Measurements from ENCODE around the gene PANK1.
"Not testable (repeated sequence)": the region's sequence is repeated elsewhere in the genome, so short reads cannot be mapped to it uniquely, and the experiment has no call there.

Gene PANK1

GRCh38 chr10:89566095-89566950, 78.7 kb downstream of the PANK1 start:
- DNase-seq, result no peak

GRCh38 chr10:89565180-89565579, 79.9 kb downstream of the PANK1 start:
- no peak for DNase-seq

- peak; percentile 22 for DNase-seq
Observed at GRCh38 chr10:89563861-89564478, 81.1 kb downstream of the PANK1 start.

- DNase-seq, result no peak
Observed at GRCh38 chr10:89563311-89563710, 81.7 kb downstream of the PANK1 start.

GRCh38 chr10:89556600-89556999, 88.4 kb downstream of the PANK1 start:
- no peak for DNase-seq

GRCh38 chr10:89555688-89556445, 89.2 kb downstream of the PANK1 start:
- no peak for DNase-seq

- DNase-seq, result no peak
Observed at GRCh38 chr10:89554433-89554832, 90.6 kb downstream of the PANK1 start.

- no peak for DNase-seq
Observed at GRCh38 chr10:89553064-89553734, 91.8 kb downstream of the PANK1 start.

GRCh38 chr10:89552213-89552612, 92.8 kb downstream of the PANK1 start:
- no peak for DNase-seq

GRCh38 chr10:89550509-89550908, 94.5 kb downstream of the PANK1 start:
- DNase-seq, result no peak

- DNase-seq, result no peak
Observed at GRCh38 chr10:89549510-89549909, 95.5 kb downstream of the PANK1 start.

GRCh38 chr10:89548673-89549072, 96.4 kb downstream of the PANK1 start:
- no peak for DNase-seq

GRCh38 chr10:89547853-89548513, 97.1 kb downstream of the PANK1 start:
- no peak for DNase-seq

- DNase-seq, result not testable (repeated sequence)
Observed at GRCh38 chr10:89546651-89547050, 98.4 kb downstream of the PANK1 start.

GRCh38 chr10:89543841-89544240, 101.2 kb downstream of the PANK1 start:
- DNase-seq, result no peak

GRCh38 chr10:89540420-89540949, 104.6 kb downstream of the PANK1 start:
- DNase-seq, result no peak

GRCh38 chr10:89537364-89537763, 107.7 kb downstream of the PANK1 start:
- no peak for DNase-seq

- no peak for DNase-seq
Observed at GRCh38 chr10:89536013-89536354, 109.1 kb downstream of the PANK1 start.

GRCh38 chr10:89535171-89536012, 109.7 kb downstream of the PANK1 start, which contains the start of gene SLC16A12:
SLC16A12 (minus strand) TSS chr10:89535594; CDS start chr10:89462578, 73,016 bp downstream.
- no peak for DNase-seq

- DNase-seq, result no peak
Observed at GRCh38 chr10:89534826-89535166, 110.2 kb downstream of the PANK1 start.
